Measurements from ENCODE around the gene RNLS. TPM values are rescaled to one million over a fixed set of nuclear protein-coding genes. Genes with fewer than 3 reads are reported as not detected.

The RNLS gene
- total RNA-seq, 1 experiment from 2014 or later = 8.7 TPM

GRCh38 chr10:88246675-88247074, 336.4 kb downstream of the RNLS start:
- no peak for TF ChIP-seq STAT6 (CRISPR knock-in tag; conservative IDR thresholded peaks at IDR 0.05; ENCODE audit: low read depth)
- TF ChIP-seq MYBL2 (CRISPR knock-in tag; IDR thresholded peaks at IDR 0.05) = no peak
- TF ChIP-seq E2F4 (CRISPR knock-in tag; IDR thresholded peaks at IDR 0.05; ENCODE audit: borderline replicate concordance, low read depth) = no peak
- POLR2A ChIA-PET = no interaction called here
- CTCF ChIA-PET = no interaction called here
- H3K27me3 Mint-ChIP-seq (ENCODE audit: low read depth) = no peaks in the 10 kb centered on the region
- H3K4me1 Mint-ChIP-seq = peaks cover 4% of the 10 kb centered on the region; the same call in 1 of the 2 replicates
- H3K4me3 Mint-ChIP-seq = no peak overlapping the region
- H3K27ac Mint-ChIP-seq = no peak overlapping the region
- no peak for DNase-seq (ENCODE audit: low spot score)
- no peaks in the 10 kb centered on the region for H3K36me3 Mint-ChIP-seq
- no peaks in the 10 kb centered on the region for H3K9me3 Mint-ChIP-seq
- no peak for ATAC-seq

- H3K9me3 Mint-ChIP-seq = no peaks in the 10 kb centered on the region
- no peaks in the 10 kb centered on the region for H3K27me3 Mint-ChIP-seq (ENCODE audit: low read depth)
- no peak overlapping the region for H3K4me3 Mint-ChIP-seq
- peaks cover 4% of the 10 kb centered on the region; the same call in 1 of the 2 replicates for H3K4me1 Mint-ChIP-seq
- DNase-seq (ENCODE audit: low spot score) (no peak), ATAC-seq (no peak)
- POLR2A ChIA-PET = no interaction called here
- no peak overlapping the region for H3K27ac Mint-ChIP-seq
- CTCF ChIA-PET = no interaction called here
- no peaks in the 10 kb centered on the region for H3K36me3 Mint-ChIP-seq
- TF ChIP-seq TEAD1 (CRISPR knock-in tag; IDR thresholded peaks at IDR 0.05) (no peak), SMAD3 (CRISPR knock-in tag; IDR thresholded peaks at IDR 0.05; ENCODE audit: borderline replicate concordance) (no peak), ZNF138 (CRISPR knock-in tag; conservative IDR thresholded peaks at IDR 0.05) (no peak), TP53 (CRISPR knock-in tag; IDR thresholded peaks at IDR 0.05) (no peak), ZNF232 (CRISPR knock-in tag; IDR thresholded peaks at IDR 0.05) (no peak), ESRRA (CRISPR knock-in tag; IDR thresholded peaks at IDR 0.05; ENCODE audit: borderline replicate concordance) (no peak), ATF2 (CRISPR knock-in tag; IDR thresholded peaks at IDR 0.05; ENCODE audit: borderline replicate concordance, low read depth) (no peak)
Observed at GRCh38 chr10:88245974-88246511, 337.1 kb downstream of the RNLS start.

GRCh38 chr10:88244781-88245625, 338.1 kb downstream of the RNLS start:
- Mint-ChIP-seq H3K36me3 (no peaks in the 10 kb centered on the region), H3K9me3 (no peaks in the 10 kb centered on the region), H3K4me1 (peaks cover 4% of the 10 kb centered on the region; the same call in 1 of the 2 replicates), H3K4me3 (no peak overlapping the region), H3K27ac (no peak overlapping the region), H3K27me3 (ENCODE audit: low read depth) (no peaks in the 10 kb centered on the region)
- ATAC-seq = no peak
- ChIA-PET POLR2A (no interaction called here), CTCF (no interaction called here)
- no peak for DNase-seq (ENCODE audit: low spot score)
- no peak for TF ChIP-seq RELA (CRISPR knock-in tag; IDR thresholded peaks at IDR 0.05; ENCODE audit: borderline replicate concordance)
- TF ChIP-seq ZNF396 (CRISPR knock-in tag; IDR thresholded peaks at IDR 0.05; ENCODE audit: borderline replicate concordance) = no peak
- TF ChIP-seq ZNF671 (CRISPR knock-in tag; IDR thresholded peaks at IDR 0.05) = no peak
- TF ChIP-seq E2F1 (CRISPR knock-in tag; IDR thresholded peaks at IDR 0.05) = no peak
- TF ChIP-seq TP53 (CRISPR knock-in tag; IDR thresholded peaks at IDR 0.05) = no peak
- no peak for TF ChIP-seq AR (CRISPR knock-in tag; IDR thresholded peaks at IDR 0.05)
- TF ChIP-seq PRDM15 (CRISPR knock-in tag; IDR thresholded peaks at IDR 0.05) = no peak
- no peak for TF ChIP-seq NFE2L1 (CRISPR knock-in tag; IDR thresholded peaks at IDR 0.05)

Data from WTC11 (cell line).